ENCODE data around the gene ATRN.

- TF ChIP-seq, protein P1, sequence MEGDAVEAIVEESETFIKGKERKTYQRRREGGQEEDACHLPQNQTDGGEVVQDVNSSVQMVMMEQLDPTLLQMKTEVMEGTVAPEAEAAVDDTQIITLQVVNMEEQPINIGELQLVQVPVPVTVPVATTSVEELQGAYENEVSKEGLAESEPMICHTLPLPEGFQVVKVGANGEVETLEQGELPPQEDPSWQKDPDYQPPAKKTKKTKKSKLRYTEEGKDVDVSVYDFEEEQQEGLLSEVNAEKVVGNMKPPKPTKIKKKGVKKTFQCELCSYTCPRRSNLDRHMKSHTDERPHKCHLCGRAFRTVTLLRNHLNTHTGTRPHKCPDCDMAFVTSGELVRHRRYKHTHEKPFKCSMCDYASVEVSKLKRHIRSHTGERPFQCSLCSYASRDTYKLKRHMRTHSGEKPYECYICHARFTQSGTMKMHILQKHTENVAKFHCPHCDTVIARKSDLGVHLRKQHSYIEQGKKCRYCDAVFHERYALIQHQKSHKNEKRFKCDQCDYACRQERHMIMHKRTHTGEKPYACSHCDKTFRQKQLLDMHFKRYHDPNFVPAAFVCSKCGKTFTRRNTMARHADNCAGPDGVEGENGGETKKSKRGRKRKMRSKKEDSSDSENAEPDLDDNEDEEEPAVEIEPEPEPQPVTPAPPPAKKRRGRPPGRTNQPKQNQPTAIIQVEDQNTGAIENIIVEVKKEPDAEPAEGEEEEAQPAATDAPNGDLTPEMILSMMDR (IDR thresholded peaks at IDR 0.05): no peak
- TF ChIP-seq EZH2 (IDR thresholded peaks at IDR 0.05; ENCODE audit: borderline replicate concordance, insufficient read depth, low read depth, low read length, poor library complexity, severe bottlenecking): no peak
Measured at GRCh38 chr20:3658019-3658715, 187.3 kb downstream of the ATRN start.

Measured in B cell (primary cell).